Measurements from ENCODE around the gene RAB40C.

RAB40C gene

DNA sequence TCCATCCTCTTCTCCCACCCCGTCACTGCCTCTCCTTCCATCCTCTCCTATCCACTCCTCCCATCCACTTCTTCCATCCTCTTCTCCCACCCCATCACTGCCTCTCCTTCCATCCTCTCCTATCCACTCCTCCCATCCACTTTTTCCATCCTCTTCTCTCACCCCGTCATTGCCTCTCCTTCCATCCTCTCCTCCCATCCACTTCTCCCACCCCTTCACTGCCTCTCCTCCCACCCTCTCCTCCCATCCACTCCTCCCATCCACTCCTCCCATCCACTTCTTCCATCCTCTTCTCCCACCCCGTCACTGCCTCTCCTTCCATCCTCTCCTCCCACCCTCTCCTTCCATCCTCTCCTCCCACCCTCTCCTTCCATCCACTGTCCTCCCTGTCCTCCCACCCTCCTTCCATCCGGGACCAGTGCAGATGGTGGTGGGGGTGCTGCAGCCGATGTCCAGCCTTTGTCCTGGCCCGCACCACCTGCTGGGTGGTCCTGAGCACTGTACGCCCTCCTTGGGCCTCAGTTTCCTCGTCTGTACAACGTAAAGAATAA lies 42.0 kb downstream of the RAB40C start:
- Histone ChIP-seq H2AK5ac (ENCODE audit: low read length) (no peak overlapping the region), H3K27me3 (ENCODE audit: insufficient read depth, low read length, poor library complexity) (no peaks in the 10 kb centered on the region), H3K56ac (ENCODE audit: low read length) (no peak overlapping the region), H3K4ac (ENCODE audit: low read depth, low read length) (no peak overlapping the region), H3K4me3 (ENCODE audit: low read length) (no peak overlapping the region), H2BK120ac (ENCODE audit: low read depth, low read length) (no peak overlapping the region), H3K23ac (ENCODE audit: low read length) (no peak overlapping the region), H4K5ac (ENCODE audit: low read length) (no peak overlapping the region), H2BK5ac (ENCODE audit: low read length) (no peak overlapping the region), H3K27ac (ENCODE audit: low read depth, low read length) (no peak overlapping the region), H3K36me3 (ENCODE audit: control insufficient read depth, insufficient read depth, low read length) (no peaks in the 10 kb centered on the region), H3K4me1 (ENCODE audit: control insufficient read depth, low read depth, low read length) (peaks cover 6% of the 10 kb centered on the region), H3K79me1 (ENCODE audit: low read length) (peaks cover 2% of the 10 kb centered on the region), H3K79me2 (ENCODE audit: control insufficient read depth, insufficient read depth, low read length) (no peaks in the 10 kb centered on the region), H3K18ac (ENCODE audit: low read length) (no peak overlapping the region), H3K9ac (ENCODE audit: low read length) (no peak overlapping the region), H4K8ac (ENCODE audit: low read depth, low read length) (no peak overlapping the region), H2BK15ac (replicated peaks; ENCODE audit: low read depth) (no peak overlapping the region), H3K4me2 (ENCODE audit: low read length) (no peak overlapping the region)
- WGBS (ENCODE audit: extremely low coverage, insufficient coverage, low lambda C conversion rate) = no CpG with 5 or more reads among the region's 9 CpGs
- no peak for DNase-seq

DNA sequence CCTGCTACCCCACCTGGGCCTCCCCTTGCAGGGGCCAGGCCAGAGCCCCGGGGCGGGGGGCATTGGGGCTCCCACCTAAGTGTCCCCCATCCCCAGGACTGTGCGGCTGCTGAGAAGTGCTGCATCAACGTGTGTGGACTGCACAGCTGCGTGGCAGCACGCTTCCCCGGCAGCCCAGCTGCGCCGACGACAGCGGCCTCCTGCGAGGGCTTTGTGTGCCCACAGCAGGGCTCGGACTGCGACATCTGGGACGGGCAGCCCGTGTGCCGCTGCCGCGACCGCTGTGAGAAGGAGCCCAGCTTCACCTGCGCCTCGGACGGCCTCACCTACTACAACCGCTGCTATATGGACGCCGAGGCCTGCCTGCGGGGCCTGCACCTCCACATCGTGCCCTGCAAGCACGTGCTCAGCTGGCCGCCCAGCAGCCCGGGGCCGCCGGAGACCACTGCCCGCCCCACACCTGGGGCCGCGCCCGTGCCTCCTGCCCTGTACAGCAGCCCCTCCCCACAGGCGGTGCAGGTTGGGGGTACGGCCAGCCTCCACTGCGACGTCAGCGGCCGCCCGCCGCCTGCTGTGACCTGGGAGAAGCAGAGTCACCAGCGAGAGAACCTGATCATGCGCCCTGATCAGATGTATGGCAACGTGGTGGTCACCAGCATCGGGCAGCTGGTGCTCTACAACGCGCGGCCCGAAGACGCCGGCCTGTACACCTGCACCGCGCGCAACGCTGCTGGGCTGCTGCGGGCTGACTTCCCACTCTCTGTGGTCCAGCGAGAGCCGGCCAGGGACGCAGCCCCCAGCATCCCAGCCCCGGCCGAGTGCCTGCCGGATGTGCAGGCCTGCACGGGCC lies 42.8 kb downstream of the RAB40C start:
- H2BK120ac ChIP-seq (ENCODE audit: low read depth, low read length) = no peak overlapping the region
- no peak overlapping the region for H4K8ac ChIP-seq (ENCODE audit: low read depth, low read length)
- no peak overlapping the region for H3K4me2 ChIP-seq (ENCODE audit: low read length)
- peaks cover 2% of the 10 kb centered on the region for H3K79me1 ChIP-seq (ENCODE audit: low read length)
- no peak overlapping the region for H3K56ac ChIP-seq (ENCODE audit: low read length)
- DNase-seq = no peak
- no peak overlapping the region for H4K5ac ChIP-seq (ENCODE audit: low read length)
- no peak overlapping the region for H2BK5ac ChIP-seq (ENCODE audit: low read length)
- H3K23ac ChIP-seq (ENCODE audit: low read length) = no peak overlapping the region
- no peak overlapping the region for H3K27ac ChIP-seq (ENCODE audit: low read depth, low read length)
- H3K4me3 ChIP-seq (ENCODE audit: low read length) = no peak overlapping the region
- no peaks in the 10 kb centered on the region for H3K36me3 ChIP-seq (ENCODE audit: control insufficient read depth, insufficient read depth, low read length)
- H2BK15ac ChIP-seq (replicated peaks; ENCODE audit: low read depth) = no peak overlapping the region
- H3K4me1 ChIP-seq (ENCODE audit: control insufficient read depth, low read depth, low read length) = peaks cover 8% of the 10 kb centered on the region
- no peak overlapping the region for H3K4ac ChIP-seq (ENCODE audit: low read depth, low read length)
- no CpG with 5 or more reads among the region's 67 CpGs for WGBS (ENCODE audit: extremely low coverage, insufficient coverage, low lambda C conversion rate)
- H3K9ac ChIP-seq (ENCODE audit: low read length) = no peak overlapping the region
- H2AK5ac ChIP-seq (ENCODE audit: low read length) = no peak overlapping the region
- H3K27me3 ChIP-seq (ENCODE audit: insufficient read depth, low read length, poor library complexity) = no peaks in the 10 kb centered on the region
- no peak overlapping the region for H3K18ac ChIP-seq (ENCODE audit: low read length)
- no peaks in the 10 kb centered on the region for H3K79me2 ChIP-seq (ENCODE audit: control insufficient read depth, insufficient read depth, low read length)

DNA sequence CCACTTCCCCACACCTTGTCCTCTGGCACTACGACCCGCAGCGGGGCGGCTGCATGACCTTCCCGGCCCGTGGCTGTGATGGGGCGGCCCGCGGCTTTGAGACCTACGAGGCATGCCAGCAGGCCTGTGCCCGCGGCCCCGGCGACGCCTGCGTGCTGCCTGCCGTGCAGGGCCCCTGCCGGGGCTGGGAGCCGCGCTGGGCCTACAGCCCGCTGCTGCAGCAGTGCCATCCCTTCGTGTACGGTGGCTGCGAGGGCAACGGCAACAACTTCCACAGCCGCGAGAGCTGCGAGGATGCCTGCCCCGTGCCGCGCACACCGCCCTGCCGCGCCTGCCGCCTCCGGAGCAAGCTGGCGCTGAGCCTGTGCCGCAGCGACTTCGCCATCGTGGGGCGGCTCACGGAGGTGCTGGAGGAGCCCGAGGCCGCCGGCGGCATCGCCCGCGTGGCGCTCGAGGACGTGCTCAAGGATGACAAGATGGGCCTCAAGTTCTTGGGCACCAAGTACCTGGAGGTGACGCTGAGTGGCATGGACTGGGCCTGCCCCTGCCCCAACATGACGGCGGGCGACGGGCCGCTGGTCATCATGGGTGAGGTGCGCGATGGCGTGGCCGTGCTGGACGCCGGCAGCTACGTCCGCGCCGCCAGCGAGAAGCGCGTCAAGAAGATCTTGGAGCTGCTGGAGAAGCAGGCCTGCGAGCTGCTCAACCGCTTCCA lies 43.6 kb downstream of the RAB40C start:
- Histone ChIP-seq H3K27me3 (ENCODE audit: insufficient read depth, low read length, poor library complexity) (no peaks in the 10 kb centered on the region), H3K56ac (ENCODE audit: low read length) (no peak overlapping the region), H3K79me2 (ENCODE audit: control insufficient read depth, insufficient read depth, low read length) (no peaks in the 10 kb centered on the region), H3K9ac (ENCODE audit: low read length) (no peak overlapping the region), H3K36me3 (ENCODE audit: control insufficient read depth, insufficient read depth, low read length) (no peaks in the 10 kb centered on the region), H3K79me1 (ENCODE audit: low read length) (peaks cover 2% of the 10 kb centered on the region), H2BK120ac (ENCODE audit: low read depth, low read length) (no peak overlapping the region), H3K18ac (ENCODE audit: low read length) (no peak overlapping the region), H2BK5ac (ENCODE audit: low read length) (no peak overlapping the region), H3K4me2 (ENCODE audit: low read length) (no peak overlapping the region), H4K8ac (ENCODE audit: low read depth, low read length) (no peak overlapping the region), H3K4me1 (ENCODE audit: control insufficient read depth, low read depth, low read length) (peaks cover 9% of the 10 kb centered on the region), H2BK15ac (replicated peaks; ENCODE audit: low read depth) (no peak overlapping the region), H4K5ac (ENCODE audit: low read length) (no peak overlapping the region), H3K4me3 (ENCODE audit: low read length) (no peak overlapping the region), H3K4ac (ENCODE audit: low read depth, low read length) (no peak overlapping the region), H3K23ac (ENCODE audit: low read length) (no peak overlapping the region), H3K27ac (ENCODE audit: low read depth, low read length) (no peak overlapping the region), H2AK5ac (ENCODE audit: low read length) (no peak overlapping the region)
- no peak for DNase-seq
- no CpG with 5 or more reads among the region's 74 CpGs for WGBS (ENCODE audit: extremely low coverage, insufficient coverage, low lambda C conversion rate)

DNA sequence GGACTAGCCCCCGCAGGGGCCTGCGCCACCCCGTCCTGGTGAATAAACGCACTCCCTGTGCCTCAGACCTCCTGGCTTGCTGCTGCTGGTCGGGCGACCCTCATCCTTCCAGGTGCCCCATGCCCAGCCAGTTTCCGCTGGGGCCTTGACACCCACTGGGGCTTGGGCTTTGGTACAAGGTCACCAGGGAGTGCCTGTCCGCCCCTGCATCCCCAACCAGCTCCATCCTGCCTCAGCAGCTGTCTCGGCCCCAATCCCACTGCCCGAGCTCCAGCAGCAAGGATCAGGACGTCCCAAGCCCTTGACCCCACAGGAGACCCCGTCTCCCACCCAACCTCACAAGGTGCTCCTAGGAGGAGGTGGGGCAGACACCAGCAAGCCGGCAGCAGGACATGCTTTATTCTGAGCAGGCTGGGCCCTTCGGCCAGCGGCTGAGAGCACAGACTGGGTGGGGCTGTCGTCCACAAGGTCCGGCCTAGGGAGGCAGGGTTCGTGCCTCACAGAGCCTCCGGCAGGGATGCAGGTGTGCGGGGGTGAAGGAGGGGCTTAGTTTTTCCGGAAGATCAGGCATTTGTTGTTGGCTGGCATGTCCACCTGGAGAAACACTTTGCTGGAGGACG lies 44.3 kb downstream of the RAB40C start:
- Histone ChIP-seq H2BK15ac (replicated peaks; ENCODE audit: low read depth) (no peak overlapping the region), H3K79me1 (ENCODE audit: low read length) (peaks cover 2% of the 10 kb centered on the region), H3K27me3 (ENCODE audit: insufficient read depth, low read length, poor library complexity) (no peaks in the 10 kb centered on the region), H2AK5ac (ENCODE audit: low read length) (no peak overlapping the region), H3K79me2 (ENCODE audit: control insufficient read depth, insufficient read depth, low read length) (no peaks in the 10 kb centered on the region), H3K56ac (ENCODE audit: low read length) (no peak overlapping the region), H3K36me3 (ENCODE audit: control insufficient read depth, insufficient read depth, low read length) (no peaks in the 10 kb centered on the region), H2BK120ac (ENCODE audit: low read depth, low read length) (no peak overlapping the region), H3K4me2 (ENCODE audit: low read length) (no peak overlapping the region), H3K4me1 (ENCODE audit: control insufficient read depth, low read depth, low read length) (peaks cover 9% of the 10 kb centered on the region), H2BK5ac (ENCODE audit: low read length) (no peak overlapping the region), H4K8ac (ENCODE audit: low read depth, low read length) (no peak overlapping the region), H3K18ac (ENCODE audit: low read length) (no peak overlapping the region), H3K4me3 (ENCODE audit: low read length) (no peak overlapping the region), H3K9ac (ENCODE audit: low read length) (no peak overlapping the region), H3K23ac (ENCODE audit: low read length) (no peak overlapping the region), H4K5ac (ENCODE audit: low read length) (no peak overlapping the region), H3K4ac (ENCODE audit: low read depth, low read length) (no peak overlapping the region), H3K27ac (ENCODE audit: low read depth, low read length) (no peak overlapping the region)
- no peak for DNase-seq
- WGBS (ENCODE audit: extremely low coverage, insufficient coverage, low lambda C conversion rate) = no CpG with 5 or more reads among the region's 22 CpGs

DNA sequence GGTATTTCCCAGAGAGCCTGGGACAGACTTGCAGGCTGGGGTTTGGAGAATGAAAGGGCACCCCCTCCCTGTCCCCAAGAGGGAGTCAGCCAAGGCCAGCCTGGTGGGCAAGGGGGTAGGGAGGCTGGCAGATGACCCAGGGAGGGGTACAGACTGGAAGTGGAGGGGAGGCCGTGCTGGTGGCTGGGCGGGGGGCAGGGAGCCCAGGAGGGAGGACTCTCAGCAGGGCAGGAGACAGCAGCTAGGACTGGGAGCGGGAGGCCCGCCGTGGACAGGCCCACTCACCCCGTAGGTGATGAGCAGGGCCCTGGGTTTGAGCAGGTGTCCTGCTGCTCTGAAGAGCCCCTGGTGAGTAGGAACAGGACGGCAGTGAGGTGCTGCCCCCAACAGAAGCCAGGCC lies 45.1 kb downstream of the RAB40C start:
- no peak overlapping the region for H3K4ac ChIP-seq (ENCODE audit: low read depth, low read length)
- no peak overlapping the region for H3K9ac ChIP-seq (ENCODE audit: low read length)
- peaks cover 2% of the 10 kb centered on the region for H3K79me1 ChIP-seq (ENCODE audit: low read length)
- no peak overlapping the region for H4K5ac ChIP-seq (ENCODE audit: low read length)
- no peak overlapping the region for H2BK5ac ChIP-seq (ENCODE audit: low read length)
- H2BK15ac ChIP-seq (replicated peaks; ENCODE audit: low read depth) = no peak overlapping the region
- WGBS (ENCODE audit: extremely low coverage, insufficient coverage, low lambda C conversion rate) = no CpG with 5 or more reads among the region's 7 CpGs
- no peaks in the 10 kb centered on the region for H3K36me3 ChIP-seq (ENCODE audit: control insufficient read depth, insufficient read depth, low read length)
- no peak overlapping the region for H3K27ac ChIP-seq (ENCODE audit: low read depth, low read length)
- no peak overlapping the region for H3K4me3 ChIP-seq (ENCODE audit: low read length)
- no peaks in the 10 kb centered on the region for H3K27me3 ChIP-seq (ENCODE audit: insufficient read depth, low read length, poor library complexity)
- H2AK5ac ChIP-seq (ENCODE audit: low read length) = no peak overlapping the region
- H3K18ac ChIP-seq (ENCODE audit: low read length) = no peak overlapping the region
- H4K8ac ChIP-seq (ENCODE audit: low read depth, low read length) = no peak overlapping the region
- H3K79me2 ChIP-seq (ENCODE audit: control insufficient read depth, insufficient read depth, low read length) = no peaks in the 10 kb centered on the region
- peaks cover 8% of the 10 kb centered on the region for H3K4me1 ChIP-seq (ENCODE audit: control insufficient read depth, low read depth, low read length)
- no peak overlapping the region for H3K4me2 ChIP-seq (ENCODE audit: low read length)
- H2BK120ac ChIP-seq (ENCODE audit: low read depth, low read length) = no peak overlapping the region
- H3K23ac ChIP-seq (ENCODE audit: low read length) = no peak overlapping the region
- H3K56ac ChIP-seq (ENCODE audit: low read length) = peak overlapping the region; percentile 99
- DNase-seq = no peak

All from mesendoderm (in vitro differentiated cells).